Amniotic epithelial cell (primary cell): ENCODE results near the gene CTSD.

Experiments used
- DNase-seq: peaks from one replicate; pipeline ENCODE4 v3.0.0-alpha.2; 2010; ENCODE audit warnings: low read depth

Gene CTSD

DNA sequence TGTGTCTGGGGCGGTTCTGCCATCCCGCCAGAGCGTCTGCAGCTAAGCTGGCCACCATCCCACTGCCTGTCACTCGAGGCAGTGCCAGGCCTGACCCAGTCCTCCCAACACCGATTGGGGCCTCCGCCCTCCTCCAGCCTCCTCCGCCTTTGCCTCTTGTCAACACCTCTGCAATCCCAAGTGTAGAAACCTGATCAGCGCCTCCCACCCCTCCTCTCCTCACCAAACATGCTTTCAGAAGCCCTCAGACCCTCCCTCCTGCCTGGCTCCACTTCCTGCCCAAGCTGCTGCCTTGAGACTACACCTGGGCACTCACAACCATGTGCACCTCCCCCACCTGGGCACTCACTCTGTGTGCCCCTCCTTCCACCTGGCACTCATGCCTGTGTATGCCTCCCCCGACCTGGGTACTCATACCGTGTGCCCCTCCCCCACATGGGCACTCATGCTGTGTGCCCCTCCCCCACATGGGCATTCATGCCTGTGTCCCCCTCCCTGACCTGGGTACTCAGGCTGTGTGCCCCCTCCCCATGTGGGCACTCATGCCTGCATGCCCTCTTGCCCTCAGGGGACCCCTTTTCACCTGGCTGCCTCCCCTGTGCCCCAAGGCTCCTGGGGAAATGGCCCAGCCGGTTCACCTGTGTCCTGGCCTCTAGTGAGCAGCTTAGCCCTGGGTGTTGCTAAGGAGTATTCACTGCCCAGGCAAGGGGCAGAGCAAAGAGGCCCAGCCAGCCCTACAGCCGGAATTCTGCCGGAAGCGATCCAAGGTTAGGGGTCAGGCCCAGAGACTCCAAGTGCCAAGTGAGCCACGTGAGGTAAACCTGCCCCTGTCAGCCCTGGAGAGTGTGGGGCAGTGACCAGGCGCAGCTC is 7.8 kb downstream of the CTSD start:
- DNase-seq: no peak

DNA sequence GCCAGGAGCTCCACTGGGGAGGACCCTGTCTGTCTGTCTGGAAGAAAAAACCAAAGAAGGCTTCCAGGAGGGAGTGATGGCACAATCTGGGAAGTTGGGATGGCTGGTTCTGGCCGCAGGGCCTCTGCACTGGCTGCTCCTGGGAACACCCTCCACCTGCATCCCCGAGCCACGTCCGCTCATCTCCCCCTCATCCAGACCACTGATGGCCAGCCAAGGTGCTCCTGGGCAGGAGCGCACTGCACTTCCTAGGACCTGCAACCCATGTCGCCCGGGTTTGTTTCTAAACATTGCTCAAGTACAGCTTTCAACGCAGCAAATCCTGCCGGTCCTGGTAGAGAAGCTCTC is 8.4 kb downstream of the CTSD start:
- DNase-seq: no peak

DNA sequence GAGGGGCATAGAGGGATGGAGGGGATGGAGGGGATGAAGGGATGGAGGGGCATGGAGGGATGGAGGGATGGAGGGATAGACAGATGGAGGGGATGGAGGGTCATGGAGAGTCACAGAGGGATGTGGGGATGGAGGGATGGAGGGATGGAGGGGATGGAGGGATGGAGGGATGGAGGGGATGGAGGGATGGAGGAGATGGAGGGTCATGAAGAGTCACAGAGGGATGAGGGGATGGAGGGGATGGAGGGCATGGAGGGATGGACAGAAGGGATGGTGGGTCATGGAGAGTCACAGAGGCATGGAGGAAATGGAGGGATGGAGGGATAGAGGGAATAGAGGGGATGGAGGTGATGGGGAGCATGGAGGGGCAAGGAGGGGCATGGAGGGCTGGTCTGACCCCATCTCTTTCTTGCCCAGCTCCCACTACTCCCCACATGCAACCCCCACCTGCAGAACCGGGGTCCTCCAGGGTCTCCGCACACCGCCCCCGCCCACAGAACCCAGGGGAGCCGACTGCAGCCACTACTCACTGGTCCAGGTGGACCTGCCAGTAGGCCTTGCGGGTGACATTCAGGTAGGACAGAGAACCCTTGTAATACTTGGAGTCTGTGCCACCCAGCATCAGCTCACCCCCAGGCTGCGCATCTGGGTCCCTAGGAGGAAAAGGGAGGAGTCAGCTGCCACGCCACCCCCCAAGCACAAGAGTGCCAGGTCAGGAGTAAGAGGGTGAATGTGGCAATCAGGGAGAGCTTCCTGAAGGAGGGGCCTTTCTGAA is 9.2 kb downstream of the CTSD start:
- DNase-seq: no peak

DNA sequence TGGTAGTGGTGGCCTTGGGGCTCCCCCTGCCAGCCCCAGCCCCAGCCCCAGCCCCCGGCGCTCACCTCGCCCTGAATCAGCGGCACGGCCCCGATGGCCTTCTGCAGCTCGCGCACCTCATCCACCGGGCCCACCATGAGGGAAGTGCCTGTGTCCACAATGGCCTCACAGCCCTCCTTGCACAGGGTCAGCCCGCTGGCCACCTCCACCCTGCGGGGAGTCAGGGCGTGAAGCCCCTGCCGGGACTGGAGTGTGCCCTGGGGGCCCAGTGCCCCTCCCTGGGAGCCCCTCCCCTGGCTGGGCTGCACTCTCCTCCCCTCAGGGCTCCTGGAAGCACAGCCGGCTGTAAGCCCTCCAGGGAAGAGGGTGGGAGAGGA is 9.8 kb downstream of the CTSD start:
- no peak for DNase-seq

DNA sequence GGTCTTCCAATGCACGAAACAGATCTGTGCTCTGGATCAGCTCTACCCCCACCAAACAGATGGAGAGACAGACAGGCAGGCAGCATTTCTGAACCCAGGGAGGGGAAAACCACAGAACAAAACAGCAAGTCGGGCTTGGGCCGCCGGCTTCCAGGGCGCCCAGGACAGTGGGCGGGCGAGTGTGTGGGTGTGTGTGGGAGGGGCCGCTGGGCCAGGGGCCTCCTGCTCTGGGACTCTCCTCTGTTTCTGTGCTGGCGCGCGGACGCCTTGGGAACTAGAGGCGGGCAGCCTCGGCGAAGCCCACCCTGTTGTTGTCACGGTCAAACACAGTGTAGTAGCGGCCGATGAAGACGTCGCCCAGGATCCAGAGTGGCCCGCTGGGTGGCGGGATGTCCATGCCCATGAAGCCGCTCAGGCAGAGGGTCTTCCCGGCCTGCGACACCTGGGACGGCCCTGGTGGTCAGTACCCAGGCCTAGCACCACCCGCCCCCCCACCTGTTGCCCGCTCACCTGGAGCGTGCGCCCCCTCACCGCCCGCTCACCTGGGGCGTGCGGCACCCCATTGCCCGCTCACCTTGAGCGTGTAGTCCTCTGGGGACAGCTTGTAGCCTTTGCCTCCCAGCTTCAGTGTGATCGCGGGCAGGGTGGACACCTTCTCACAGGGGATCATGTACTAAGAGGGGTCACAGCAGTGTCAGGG is 10.3 kb downstream of the CTSD start:
- no peak for DNase-seq

DNA sequence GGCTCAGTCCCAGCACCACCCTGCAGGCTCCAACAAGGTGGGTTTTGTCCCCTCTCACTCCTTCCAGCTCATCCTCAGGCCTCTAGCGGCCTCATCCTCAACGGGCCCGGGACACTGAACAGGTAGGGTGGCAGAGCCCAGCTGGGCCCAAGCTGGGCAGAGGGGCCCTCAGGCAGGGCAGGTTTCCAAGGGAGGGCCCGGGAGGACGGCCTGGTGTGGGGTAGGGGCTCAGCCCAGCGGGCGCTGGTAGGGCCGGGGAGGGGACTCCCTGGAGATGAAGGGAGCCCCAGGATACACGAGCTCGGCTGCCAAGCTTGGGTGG is 10.9 kb downstream of the CTSD start:
- DNase-seq: no peak

DNA sequence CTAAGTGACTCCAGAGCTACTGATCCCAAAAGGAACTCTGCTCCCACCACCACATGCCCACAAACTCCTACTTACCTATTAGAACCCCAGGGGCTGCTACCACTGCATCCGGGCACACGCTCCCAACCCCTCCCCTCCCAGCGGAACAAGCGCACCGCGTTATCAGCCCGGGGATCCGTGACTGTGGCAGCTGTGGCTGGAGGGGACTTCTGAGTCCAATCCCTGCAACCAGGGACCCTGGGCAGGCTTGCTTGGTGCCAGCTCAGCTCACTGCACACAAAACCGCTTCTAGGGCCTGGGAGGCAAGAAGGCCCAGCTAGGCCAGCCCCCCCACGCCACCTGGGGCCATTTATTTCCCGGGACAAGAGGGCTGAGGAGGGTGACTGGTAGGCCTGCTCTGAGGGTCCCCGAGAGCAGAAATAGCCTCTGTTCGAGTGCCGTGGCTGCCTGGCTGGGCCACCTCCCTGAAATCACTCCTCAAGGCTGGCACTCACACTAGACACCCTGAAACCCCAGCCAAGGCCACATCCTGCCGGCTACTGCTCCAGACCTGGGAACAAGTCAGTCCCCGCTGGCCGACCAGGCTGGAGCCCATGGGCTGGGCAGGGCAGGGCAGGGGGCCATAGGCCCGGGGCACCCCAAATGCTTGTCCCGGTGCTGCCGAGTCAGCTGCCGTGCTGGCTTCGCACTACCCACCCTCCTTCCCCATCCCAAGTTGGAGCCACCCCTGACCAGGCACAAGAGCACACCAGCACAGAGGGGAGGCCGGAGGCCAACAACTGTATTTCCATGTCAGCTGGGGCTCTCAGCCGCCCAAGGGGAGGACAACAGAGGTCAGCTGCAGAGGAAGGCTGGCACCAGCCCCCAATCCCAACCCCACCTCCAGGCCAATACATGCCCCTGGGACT is 11.5 kb downstream of the CTSD start:
- no peak for DNase-seq

DNA sequence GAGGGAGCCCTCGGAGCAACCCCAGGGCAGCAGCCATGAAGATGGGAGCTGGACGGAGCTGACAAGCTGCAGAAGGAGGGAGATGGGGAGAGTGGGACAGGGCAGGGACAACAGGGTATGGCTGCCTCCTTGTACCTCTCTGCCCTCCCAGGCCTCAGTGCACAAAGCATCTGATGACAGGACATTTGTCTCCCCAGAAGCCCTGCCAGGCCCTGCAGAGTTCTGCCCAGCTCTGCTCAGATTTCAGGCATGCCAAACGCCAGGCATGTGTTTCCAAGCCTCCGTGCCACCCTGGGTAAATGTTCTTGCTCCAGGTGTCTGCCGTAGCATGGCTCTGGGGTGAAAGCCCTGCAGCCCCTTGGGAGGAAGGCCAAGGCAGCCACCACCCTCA is 12.2 kb downstream of the CTSD start:
- DNase-seq: no peak

DNA sequence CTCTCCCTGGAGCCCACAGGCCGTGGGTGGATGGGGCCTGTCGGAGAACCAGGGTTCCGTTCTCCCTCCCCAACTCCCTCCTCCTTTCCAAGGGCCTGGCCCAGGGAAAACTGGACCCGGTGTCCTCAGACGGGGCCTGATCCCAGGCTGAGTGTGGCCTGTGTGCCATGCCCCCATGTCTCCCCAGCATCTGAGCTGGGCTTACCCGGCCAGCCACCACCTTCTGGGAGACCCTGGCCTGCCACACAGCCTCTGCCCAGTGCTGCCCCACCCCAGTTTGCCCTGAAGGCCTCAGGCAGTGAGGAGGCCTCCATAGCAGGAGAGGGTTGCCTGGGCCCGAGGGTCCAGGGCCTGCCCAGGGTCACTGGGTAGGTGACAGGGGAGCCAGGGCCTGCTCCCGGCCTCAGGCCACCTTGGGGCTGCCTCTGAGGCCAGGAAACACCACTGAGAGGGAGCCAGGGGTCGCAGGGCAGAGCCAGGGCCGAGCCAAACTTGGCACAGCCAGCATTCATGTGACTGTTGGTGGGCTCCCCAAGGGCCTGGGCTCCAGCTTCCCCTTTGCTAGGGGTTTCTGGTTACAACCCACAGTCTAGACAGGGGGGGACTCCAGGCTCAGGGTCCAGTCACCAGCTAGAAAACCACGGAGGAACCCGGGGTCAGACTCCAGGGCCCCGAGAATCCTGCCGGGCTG is 12.7 kb downstream of the CTSD start:
- no peak for DNase-seq

DNA sequence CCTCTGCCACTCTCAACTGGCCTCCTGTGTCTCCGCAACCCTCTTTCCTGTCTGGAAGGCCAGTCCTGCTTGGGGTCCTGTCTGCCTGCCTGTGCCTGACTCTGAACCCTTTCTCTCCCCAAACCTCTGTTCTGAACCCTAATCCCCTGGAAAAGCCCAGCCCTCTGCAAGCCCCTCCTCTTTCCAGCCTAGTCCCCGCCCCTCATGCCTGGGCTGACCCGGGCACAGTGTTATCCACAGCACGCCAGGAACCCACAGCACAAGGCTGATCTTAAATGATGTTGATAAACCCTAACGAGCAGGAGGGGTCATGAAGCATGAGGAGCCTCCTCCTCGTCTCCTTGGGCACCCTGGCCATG is 13.3 kb downstream of the CTSD start, which contains the start of gene IFITM10:
TSS of gene IFITM10 (minus strand) at position 115 of the 359 bp plus-strand sequence. CDS start 153 bp downstream, outside the sequence.
- DNase-seq: peak; percentile 52

DNA sequence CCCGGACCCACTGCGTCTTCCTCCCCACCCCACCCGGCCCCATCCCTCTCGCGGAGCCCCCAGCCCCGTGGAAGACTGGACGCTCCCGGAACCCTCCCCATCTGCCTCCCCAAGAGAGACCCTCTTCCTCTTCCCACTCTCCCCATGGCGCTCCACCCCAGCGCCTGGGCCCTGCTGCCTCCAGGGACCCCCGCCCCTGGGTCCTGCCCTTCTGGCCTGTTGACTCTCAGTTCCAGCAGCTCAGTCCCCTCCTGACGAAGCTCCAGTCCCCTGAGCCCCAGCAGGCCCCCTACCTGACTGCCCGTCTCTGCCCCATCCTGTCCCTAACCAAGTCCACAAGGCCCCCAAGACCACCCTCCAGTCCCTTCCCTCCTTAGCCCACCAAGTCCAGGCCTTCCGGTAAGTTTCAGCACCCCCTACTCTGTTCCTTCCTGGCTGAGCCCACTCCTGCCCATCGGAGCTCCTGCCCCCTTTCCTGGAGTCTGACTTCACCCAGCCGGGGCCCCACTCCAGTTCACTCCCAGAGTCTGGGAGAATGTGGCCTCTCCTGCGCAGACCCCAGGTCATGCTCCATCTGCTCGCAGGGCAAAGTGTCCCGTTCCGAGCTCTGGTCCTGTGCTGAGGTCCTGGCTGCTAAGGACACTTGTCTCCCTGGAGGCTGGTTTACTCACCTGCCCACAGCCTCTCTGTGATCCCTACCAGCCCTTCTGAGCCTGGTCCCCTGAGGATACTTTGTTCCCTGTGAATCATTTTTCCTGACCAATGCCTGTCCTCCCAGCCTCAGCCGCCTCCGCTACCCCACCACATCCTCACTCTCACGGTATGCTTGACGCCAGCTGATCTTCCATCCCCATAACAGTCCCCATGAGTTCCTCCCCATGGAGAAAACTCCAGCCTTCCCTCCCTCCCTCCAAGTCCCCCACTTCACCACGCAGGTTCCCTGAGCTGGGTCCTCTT is 14.1 kb downstream of the CTSD start:
- DNase-seq: peak; percentile 67

DNA sequence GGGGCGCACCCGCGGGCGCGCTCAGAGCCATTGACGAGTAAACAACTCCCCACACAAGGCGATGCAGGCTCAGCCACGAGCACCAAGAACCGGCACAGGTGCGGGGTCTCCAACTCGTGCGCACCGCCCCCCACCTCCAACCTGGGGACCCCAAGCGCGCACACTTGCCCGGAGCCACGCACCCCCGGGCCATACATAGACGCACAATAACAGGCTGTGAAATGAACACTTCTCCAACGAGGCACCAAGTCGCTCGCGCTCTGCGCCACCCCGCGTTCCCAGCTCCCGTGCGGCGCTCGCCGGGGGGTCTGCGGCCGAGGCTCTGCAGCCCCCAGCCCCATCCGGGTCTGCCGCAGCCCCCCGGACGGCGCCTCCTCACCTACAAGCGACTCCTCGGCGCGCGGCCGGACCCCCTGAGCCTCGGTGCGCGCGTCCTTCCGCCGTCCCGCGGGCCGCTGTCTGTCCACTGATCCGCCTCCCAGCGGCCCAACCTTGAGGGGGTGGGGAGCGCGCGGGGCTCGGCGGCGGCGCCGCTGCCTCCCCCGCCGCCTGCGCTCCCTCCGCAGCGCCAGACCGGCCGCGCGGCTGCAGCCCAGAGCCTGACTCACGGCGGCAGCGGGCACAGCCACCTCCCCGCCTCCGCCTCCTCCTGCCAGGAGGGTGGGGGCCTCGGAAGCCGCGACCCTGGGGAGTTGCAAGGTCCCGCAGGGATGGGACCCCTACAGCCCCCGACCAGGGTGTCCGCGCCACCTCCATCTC is 14.9 kb downstream of the CTSD start:
- peak; percentile 24 for DNase-seq

DNA sequence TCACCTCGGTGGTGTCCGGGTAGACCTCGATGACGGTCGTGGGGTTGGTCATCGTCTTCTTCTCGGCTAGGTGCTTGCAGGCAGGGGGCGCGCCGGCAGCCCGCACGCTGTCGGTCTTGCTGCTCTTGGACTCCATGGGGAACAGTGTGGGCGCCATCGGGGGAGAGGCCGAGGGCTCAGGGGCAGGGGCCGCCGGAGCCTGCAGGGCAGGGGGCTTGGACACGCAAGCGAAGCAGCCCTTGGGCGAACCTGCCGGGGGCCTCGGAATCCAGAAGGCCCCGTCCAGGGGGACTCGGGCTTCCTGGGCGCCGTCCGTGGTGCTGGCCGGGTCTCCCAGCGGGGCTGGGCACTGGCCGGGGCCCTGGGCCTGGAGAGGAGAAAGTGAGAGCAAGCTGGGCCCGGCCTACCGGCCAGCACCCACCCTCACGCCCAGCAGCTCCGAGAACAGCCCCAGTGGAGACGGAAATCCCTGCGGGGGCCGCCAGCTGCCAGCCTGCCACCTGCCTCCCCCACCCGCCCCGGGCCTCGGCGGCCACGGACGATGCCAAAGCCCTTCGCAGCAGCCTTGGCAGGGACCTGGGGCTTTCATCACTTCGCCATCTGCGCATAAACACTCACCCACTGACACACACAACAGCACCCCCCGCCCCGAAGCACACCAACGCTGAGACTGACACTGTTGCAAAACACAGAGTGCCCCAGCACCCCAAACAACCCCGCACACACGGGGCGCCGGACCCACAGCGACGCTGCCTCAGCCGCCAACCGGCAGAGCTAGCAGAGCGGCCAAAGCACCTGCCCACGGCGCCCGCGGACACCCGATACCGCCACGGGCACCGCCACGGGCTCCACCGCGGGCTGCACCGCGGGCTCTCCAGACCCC is 15.7 kb downstream of the CTSD start:
- no peak for DNase-seq

DNA sequence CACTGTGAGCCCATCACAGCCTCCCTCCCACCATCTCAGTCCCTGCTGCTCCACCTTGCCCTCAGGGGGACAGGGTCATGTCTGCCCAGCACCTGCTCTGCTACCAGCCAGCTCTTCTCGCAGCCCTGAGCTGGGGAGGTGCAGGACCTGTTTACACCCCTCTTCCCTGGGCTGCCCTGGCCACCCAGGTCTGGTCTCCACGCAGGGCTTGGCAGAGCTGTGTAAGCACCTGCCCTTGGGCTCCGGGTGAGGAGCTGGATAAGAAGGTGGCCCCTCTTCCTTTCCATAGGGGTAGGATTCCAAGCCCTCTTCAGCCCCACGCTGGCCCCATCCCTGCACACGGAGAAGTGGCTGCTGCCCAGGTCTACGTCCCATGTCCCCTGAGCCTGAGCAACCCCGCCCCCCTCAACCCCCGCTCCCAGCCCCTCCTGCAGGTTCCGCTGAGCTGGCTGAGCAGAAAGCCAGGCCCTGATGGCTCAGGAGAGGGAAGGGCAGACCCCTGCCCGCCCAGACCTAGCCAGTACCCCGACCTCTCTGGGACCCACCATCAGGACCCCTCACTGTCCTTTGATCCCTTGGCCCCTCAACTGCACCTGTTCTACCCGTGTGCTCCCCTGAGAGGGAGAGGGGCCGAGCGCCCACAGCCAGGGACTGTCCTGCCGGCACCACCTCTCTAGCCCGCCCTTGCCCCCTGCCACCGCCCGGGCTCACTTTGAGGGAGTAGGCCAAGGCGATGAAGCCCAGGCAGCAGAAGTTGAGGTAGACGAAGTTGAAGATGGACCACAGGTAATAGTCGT is 16.6 kb downstream of the CTSD start:
- no peak for DNase-seq

DNA sequence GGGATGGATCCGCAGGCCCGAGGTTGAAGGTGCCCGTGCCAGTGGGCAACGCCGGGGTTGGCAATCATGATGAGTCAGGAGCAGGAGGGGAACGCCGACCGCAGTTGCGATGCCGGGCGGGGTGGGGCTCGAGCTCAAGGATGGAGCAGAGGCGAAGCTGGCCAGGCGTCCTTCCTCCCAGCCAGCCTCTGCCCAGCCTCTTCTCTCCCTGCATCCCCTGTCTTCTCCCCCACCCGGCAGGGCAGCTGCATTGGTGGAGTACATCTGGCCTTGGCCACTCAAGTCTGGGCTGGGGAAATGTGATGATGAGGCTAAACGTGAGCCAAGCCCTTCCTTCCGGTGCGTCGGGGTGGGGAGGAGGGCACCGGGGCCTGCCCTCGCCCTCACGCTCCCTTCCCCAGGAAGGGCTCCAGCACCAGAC is 17.2 kb downstream of the CTSD start:
- no peak for DNase-seq

DNA sequence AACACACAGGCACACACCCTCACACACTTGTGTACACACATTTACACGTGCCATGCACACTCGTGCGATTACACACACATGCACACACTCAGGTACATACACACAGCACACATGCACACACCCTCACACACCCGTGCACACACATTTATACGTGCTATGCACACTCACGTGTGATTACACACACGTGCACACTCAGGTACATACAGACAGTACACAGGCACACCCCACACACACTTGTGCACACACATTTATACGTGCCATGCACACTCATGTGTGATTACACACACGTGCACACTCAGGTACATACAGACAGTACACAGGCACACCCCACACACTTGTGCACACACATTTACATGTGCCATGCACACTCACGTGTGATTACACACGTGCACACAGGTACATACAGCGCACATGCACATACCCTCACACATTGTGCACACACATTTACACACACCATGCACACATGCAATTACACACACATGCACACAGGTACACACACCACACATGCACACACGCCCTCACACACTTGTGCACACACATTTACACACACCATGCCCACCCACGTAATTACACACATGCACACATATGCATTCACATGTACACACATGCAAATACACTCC is 17.9 kb downstream of the CTSD start:
- no peak for DNase-seq
